HepG2 (cell line): ENCODE data around the gene DEGS1. TPM values are rescaled to one million over a fixed set of nuclear protein-coding genes. Genes with fewer than 3 reads are reported as not detected.
A peak's percentile ranks its signal among the peaks of the same experiment; 100 is the strongest.

ENCODE experiments used
- FOXA3 ChIP-seq: IDR thresholded peaks from 2 replicates; pipeline ENCODE4 v1.6.1; 2016; ENCODE audit warnings: missing genetic modification reagents, missing compliant biosample characterization
- FOXK2 ChIP-seq: fragments of 450-650 bp; IDR thresholded peaks from 2 replicates; pipeline ENCODE4 v1.6.1; 2016
- GPBP1L1 ChIP-seq: sonication (generic); formaldehyde crosslinking; IDR thresholded peaks from 2 replicates; pipeline ENCODE4 v1.5.0; 2020; ENCODE audit warnings: mild to moderate bottlenecking, missing genetic modification reagents
- KDM3A ChIP-seq: IDR thresholded peaks from 2 replicates; pipeline ENCODE4 v1.6.1; 2018; ENCODE audit warnings: low read depth, missing compliant biosample characterization
- PAX8 ChIP-seq: sonication (generic); formaldehyde crosslinking; IDR thresholded peaks from 2 replicates; pipeline ENCODE4 v1.8.0; 2022; ENCODE audit warnings: mild to moderate bottlenecking, missing genetic modification reagents, borderline replicate concordance
- TBX3 ChIP-seq: fragments of 450-650 bp; IDR thresholded peaks from 2 replicates; pipeline ENCODE4 v1.6.1; 2017; ENCODE audit warnings: antibody characterized with exemption, mild to moderate bottlenecking, inconsistent platforms, borderline replicate concordance
- ZBTB20 ChIP-seq: sonication (generic); formaldehyde crosslinking; IDR thresholded peaks from 2 replicates; pipeline ENCODE4 v1.8.1; 2023; ENCODE audit warnings: missing genetic modification reagents, low read depth, mild to moderate bottlenecking, borderline replicate concordance
- ZBTB42 ChIP-seq: sonication (generic); formaldehyde crosslinking; IDR thresholded peaks from 2 replicates; pipeline ENCODE4 v1.5.0; 2020; ENCODE audit warnings: mild to moderate bottlenecking, missing genetic modification reagents
- ZNF138 ChIP-seq: sonication (generic); formaldehyde crosslinking; IDR thresholded peaks from 2 replicates; pipeline ENCODE4 v1.5.0; 2020; ENCODE audit warnings: mild to moderate bottlenecking, low read depth, missing genetic modification reagents
- ZNF207 ChIP-seq: fragments of 450-650 bp; IDR thresholded peaks from 2 replicates; pipeline ENCODE4 v1.6.1; 2016; ENCODE audit warnings: antibody characterized with exemption, borderline replicate concordance
- ZNF563 ChIP-seq: sonication (generic); formaldehyde crosslinking; IDR thresholded peaks from 2 replicates; pipeline ENCODE4 v1.8.0; 2022; ENCODE audit warnings: mild to moderate bottlenecking, moderate library complexity, missing genetic modification reagents
- ZNF609 ChIP-seq: sonication (generic); formaldehyde crosslinking; IDR thresholded peaks from 2 replicates; pipeline ENCODE4 v1.4.0; 2020; ENCODE audit warnings: mild to moderate bottlenecking, missing genetic modification reagents, borderline replicate concordance
- ZNF674 ChIP-seq: sonication (generic); formaldehyde crosslinking; IDR thresholded peaks from 2 replicates; pipeline ENCODE4 v1.5.0; 2020; ENCODE audit warnings: low read depth, mild to moderate bottlenecking, missing genetic modification reagents
- ZNF768 ChIP-seq: sonication (generic); formaldehyde crosslinking; IDR thresholded peaks from 2 replicates; pipeline ENCODE4 v1.4.0; 2020; ENCODE audit warnings: missing genetic modification reagents
- polyA plus RNA-seq, 8 experiments: library from polyadenylated mRNA; depleted of rRNA in 3 of 8; stranded (reverse) in 7 of 8; unstranded in 1 of 8; fragments of >200 nt; fragmentation: Illumina TruSeq in 4 of 8; extraction: Trizol in 4 of 8; gene quantifications; 2 replicates each; pipeline versions ENCODE4 v1.2.1 to v1.2.3, GENCODE V29; 2011 to 2016; ENCODE audit warnings: low read depth in 4 of 8, missing spikeins in 1 of 8, mixed read lengths in 1 of 8; ENCODE audit not compliant: insufficient read depth in 1 of 8
- total RNA-seq, 5 experiments: library from RNA; depleted of rRNA; stranded (reverse); fragments of >200 nt; fragmentation: Illumina TruSeq; extraction: Trizol; gene quantifications; 2 replicates each; pipeline ENCODE4 v1.2.3, GENCODE V29; 2016; ENCODE audit warnings: low read depth in 1 of 5
- TF ChIP-seq, protein P1 (sequence below): sonication (generic); formaldehyde crosslinking; IDR thresholded peaks from 2 replicates; pipeline ENCODE4 v1.5.1; 2020; ENCODE audit warnings: mild to moderate bottlenecking, missing genetic modification reagents, moderate library complexity

The DEGS1 gene
- total and polyA plus RNA-seq, 2 of the 13 experiments (the other 11 are each of a cell fraction or from before 2014, with no cell fraction given) = 18.1 to 35.9 TPM

GRCh38 chr1:224182866-224183590 lies at the start of gene DEGS1 (continued):
- no peak for TF ChIP-seq ZNF609
- TF ChIP-seq FOXK2 = no peak
- TF ChIP-seq, protein P1, sequence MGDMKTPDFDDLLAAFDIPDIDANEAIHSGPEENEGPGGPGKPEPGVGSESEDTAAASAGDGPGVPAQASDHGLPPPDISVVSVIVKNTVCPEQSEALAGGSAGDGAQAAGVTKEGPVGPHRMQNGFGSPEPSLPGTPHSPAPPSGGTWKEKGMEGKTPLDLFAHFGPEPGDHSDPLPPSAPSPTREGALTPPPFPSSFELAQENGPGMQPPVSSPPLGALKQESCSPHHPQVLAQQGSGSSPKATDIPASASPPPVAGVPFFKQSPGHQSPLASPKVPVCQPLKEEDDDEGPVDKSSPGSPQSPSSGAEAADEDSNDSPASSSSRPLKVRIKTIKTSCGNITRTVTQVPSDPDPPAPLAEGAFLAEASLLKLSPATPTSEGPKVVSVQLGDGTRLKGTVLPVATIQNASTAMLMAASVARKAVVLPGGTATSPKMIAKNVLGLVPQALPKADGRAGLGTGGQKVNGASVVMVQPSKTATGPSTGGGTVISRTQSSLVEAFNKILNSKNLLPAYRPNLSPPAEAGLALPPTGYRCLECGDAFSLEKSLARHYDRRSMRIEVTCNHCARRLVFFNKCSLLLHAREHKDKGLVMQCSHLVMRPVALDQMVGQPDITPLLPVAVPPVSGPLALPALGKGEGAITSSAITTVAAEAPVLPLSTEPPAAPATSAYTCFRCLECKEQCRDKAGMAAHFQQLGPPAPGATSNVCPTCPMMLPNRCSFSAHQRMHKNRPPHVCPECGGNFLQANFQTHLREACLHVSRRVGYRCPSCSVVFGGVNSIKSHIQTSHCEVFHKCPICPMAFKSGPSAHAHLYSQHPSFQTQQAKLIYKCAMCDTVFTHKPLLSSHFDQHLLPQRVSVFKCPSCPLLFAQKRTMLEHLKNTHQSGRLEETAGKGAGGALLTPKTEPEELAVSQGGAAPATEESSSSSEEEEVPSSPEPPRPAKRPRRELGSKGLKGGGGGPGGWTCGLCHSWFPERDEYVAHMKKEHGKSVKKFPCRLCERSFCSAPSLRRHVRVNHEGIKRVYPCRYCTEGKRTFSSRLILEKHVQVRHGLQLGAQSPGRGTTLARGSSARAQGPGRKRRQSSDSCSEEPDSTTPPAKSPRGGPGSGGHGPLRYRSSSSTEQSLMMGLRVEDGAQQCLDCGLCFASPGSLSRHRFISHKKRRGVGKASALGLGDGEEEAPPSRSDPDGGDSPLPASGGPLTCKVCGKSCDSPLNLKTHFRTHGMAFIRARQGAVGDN (CRISPR knock-in tag) = peak; percentile 80
- no peak for TF ChIP-seq ZBTB20
- TF ChIP-seq ZNF138 (CRISPR knock-in tag) = 0 out of 2 replicates have a peak, but pooled peaks have one; percentile 61
- peak; percentile 20; the same call in 1 of the 2 replicates for TF ChIP-seq FOXA3 (CRISPR knock-in tag)
- TF ChIP-seq ZNF768 (CRISPR knock-in tag) = no peak
- TF ChIP-seq ZNF207 = no peak
- TF ChIP-seq PAX8 (CRISPR knock-in tag) = peak; percentile 35; the same call in 1 of the 2 replicates
- no peak for TF ChIP-seq ZNF674
- TF ChIP-seq GPBP1L1 = no peak
- no peak for TF ChIP-seq ZBTB42 (CRISPR knock-in tag)
- no peak for TF ChIP-seq TBX3
- peak; percentile 94 for TF ChIP-seq ZNF563
- no peak; the same call in 1 of the 2 replicates for TF ChIP-seq KDM3A
